Epithelial cell of proximal tubule (primary cell): ENCODE data around the gene SP2. TPM values are rescaled to one million over a fixed set of nuclear protein-coding genes. Genes with fewer than 3 reads are reported as not detected.
"Not testable (repeated sequence)": the region's sequence is repeated elsewhere in the genome, so short reads cannot be mapped to it uniquely, and the experiment has no call there.

ENCODE experiments used
- DNase-seq: peaks from one replicate; pipeline ENCODE4 v3.0.0-alpha.2; 2011; ENCODE audit warnings: low read depth
- H3K4me3 ChIP-seq: 2 replicates; pipeline ENCODE4 v1.5.1; 2011; ENCODE audit warnings: low read depth, mild to moderate bottlenecking, low read length
- CTCF ChIP-seq: conservative IDR thresholded peaks from 2 replicates; pipeline ENCODE4 v1.5.1; 2012; ENCODE audit warnings: low read depth, mild to moderate bottlenecking, low read length
- total RNA-seq: library from RNA; depleted of rRNA; stranded (reverse); fragments of >200 nt; gene quantifications from 2 replicates; pipeline ENCODE4 v1.2.3, GENCODE V29; 2015

The SP2 gene
- total RNA-seq, 1 donor from 2014 or later: 2.1 TPM

GRCh38 chr17:47915776-47916398, 19.9 kb downstream of the SP2 start:
- TF ChIP-seq CTCF: no peak
- no peak for DNase-seq
- H3K4me3 ChIP-seq: no peak overlapping the region

- H3K4me3 ChIP-seq: no peak overlapping the region
- no peak for DNase-seq
- TF ChIP-seq CTCF: no peak
Observed at GRCh38 chr17:47916489-47917208, 20.6 kb downstream of the SP2 start.

- no peak for TF ChIP-seq CTCF
- DNase-seq: no peak
- H3K4me3 ChIP-seq: no peak overlapping the region
Observed at GRCh38 chr17:47917581-47917980, 21.5 kb downstream of the SP2 start.

- no peak for TF ChIP-seq CTCF
- no peak for DNase-seq
- no peak overlapping the region for H3K4me3 ChIP-seq
Observed at GRCh38 chr17:47918006-47918405, 22.0 kb downstream of the SP2 start.

GRCh38 chr17:47918991-47919390, 23.0 kb downstream of the SP2 start:
- H3K4me3 ChIP-seq: no peak overlapping the region
- no peak for DNase-seq
- TF ChIP-seq CTCF: no peak

GRCh38 chr17:47919889-47920288, 23.9 kb downstream of the SP2 start:
- not testable (repeated sequence) for DNase-seq, H3K4me3 ChIP-seq

GRCh38 chr17:47924785-47925677, 29.0 kb downstream of the SP2 start:
- TF ChIP-seq CTCF: no peak
- DNase-seq: no peak
- H3K4me3 ChIP-seq: no peak overlapping the region
